IMR-90 (cell line): Measurements from ENCODE around the gene KCNN3.

ENCODE experiments used
- CEBPB ChIP-seq: IDR thresholded peaks from 2 replicates; pipeline ENCODE4 v1.6.1; 2012; ENCODE audit warnings: low read depth, low read length, improper control_type of control experiment
- MAFK ChIP-seq: IDR thresholded peaks from 2 replicates; pipeline ENCODE4 v1.6.1; 2012; ENCODE audit warnings: low read depth, low read length, improper control_type of control experiment
- MAZ ChIP-seq: IDR thresholded peaks from 2 replicates; pipeline ENCODE4 v1.6.1; 2012; ENCODE audit warnings: low read depth, mild to moderate bottlenecking, low read length, improper control_type of control experiment, moderate library complexity, borderline replicate concordance
- MXI1 ChIP-seq: IDR thresholded peaks from 2 replicates; pipeline ENCODE4 v1.6.1; 2012; ENCODE audit warnings: low read depth, mild to moderate bottlenecking, low read length, moderate library complexity, borderline replicate concordance
- POLR2A ChIP-seq: IDR thresholded peaks from 2 replicates; pipeline ENCODE4 v1.6.1; 2012; ENCODE audit warnings: mild to moderate bottlenecking, low read depth, low read length
- RAD21 ChIP-seq: IDR thresholded peaks from 2 replicates; pipeline ENCODE4 v1.6.1; 2012; ENCODE audit warnings: low read length, improper control_type of control experiment
- RCOR1 ChIP-seq: IDR thresholded peaks from 2 replicates; pipeline ENCODE4 v1.6.1; 2012; ENCODE audit warnings: mild to moderate bottlenecking, low read length, improper control_type of control experiment; ENCODE audit not compliant: insufficient replicate concordance
- RFX5 ChIP-seq: IDR thresholded peaks from 2 replicates; pipeline ENCODE4 v1.8.0; 2012; ENCODE audit warnings: low read depth, mild to moderate bottlenecking, low read length, moderate library complexity
- SMC3 ChIP-seq: fragments of 150-350 bp; IDR thresholded peaks from 2 replicates; pipeline ENCODE4 v1.6.1; 2016; ENCODE audit warnings: low read depth, mild to moderate bottlenecking, antibody characterized with exemption, low read length, moderate library complexity
- TF ChIP-seq, protein P1 (sequence below): conservative IDR thresholded peaks from 2 replicates; pipeline ENCODE4 v1.5.1; 2012; ENCODE audit warnings: mild to moderate bottlenecking, low read depth, low read length, improper control_type of control experiment
- TF ChIP-seq, protein P2 (sequence below): fragments of 150-350 bp; IDR thresholded peaks from 2 replicates; pipeline ENCODE4 v1.6.1; 2017; ENCODE audit warnings: mild to moderate bottlenecking, antibody characterized with exemption, low read length, low read depth

DNA sequence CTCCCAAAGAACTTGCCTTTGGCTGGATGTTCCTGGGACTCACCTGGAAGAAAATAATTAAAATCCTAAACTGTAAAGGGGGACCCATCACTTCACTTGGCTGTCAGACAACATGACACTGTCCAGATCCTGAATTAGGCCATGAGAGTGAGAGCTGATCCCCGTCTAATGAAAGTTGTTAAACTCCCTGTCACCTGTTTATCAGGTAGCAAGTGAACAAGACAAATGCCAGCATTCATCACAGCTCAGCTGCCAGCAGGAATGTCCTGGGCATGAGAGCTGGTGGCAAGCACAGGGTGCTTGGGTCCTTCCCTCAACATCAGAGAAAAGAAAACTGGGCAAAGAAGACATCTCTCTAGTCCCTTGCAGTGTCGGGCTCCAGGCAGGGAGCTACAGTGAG, 42.7 kb upstream of the KCNN3 start:
- TF ChIP-seq RFX5 = no peak
- TF ChIP-seq, protein P1, sequence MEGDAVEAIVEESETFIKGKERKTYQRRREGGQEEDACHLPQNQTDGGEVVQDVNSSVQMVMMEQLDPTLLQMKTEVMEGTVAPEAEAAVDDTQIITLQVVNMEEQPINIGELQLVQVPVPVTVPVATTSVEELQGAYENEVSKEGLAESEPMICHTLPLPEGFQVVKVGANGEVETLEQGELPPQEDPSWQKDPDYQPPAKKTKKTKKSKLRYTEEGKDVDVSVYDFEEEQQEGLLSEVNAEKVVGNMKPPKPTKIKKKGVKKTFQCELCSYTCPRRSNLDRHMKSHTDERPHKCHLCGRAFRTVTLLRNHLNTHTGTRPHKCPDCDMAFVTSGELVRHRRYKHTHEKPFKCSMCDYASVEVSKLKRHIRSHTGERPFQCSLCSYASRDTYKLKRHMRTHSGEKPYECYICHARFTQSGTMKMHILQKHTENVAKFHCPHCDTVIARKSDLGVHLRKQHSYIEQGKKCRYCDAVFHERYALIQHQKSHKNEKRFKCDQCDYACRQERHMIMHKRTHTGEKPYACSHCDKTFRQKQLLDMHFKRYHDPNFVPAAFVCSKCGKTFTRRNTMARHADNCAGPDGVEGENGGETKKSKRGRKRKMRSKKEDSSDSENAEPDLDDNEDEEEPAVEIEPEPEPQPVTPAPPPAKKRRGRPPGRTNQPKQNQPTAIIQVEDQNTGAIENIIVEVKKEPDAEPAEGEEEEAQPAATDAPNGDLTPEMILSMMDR = no peak
- TF ChIP-seq POLR2A = no peak
- no peak for TF ChIP-seq RAD21
- TF ChIP-seq MXI1 = no peak
- no peak for TF ChIP-seq SMC3
- TF ChIP-seq, protein P2, sequence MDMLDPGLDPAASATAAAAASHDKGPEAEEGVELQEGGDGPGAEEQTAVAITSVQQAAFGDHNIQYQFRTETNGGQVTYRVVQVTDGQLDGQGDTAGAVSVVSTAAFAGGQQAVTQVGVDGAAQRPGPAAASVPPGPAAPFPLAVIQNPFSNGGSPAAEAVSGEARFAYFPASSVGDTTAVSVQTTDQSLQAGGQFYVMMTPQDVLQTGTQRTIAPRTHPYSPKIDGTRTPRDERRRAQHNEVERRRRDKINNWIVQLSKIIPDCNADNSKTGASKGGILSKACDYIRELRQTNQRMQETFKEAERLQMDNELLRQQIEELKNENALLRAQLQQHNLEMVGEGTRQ = no peak
- no peak for TF ChIP-seq MAZ
- TF ChIP-seq CEBPB = no peak
- no peak for TF ChIP-seq RCOR1
- no peak for TF ChIP-seq MAFK
